ENCODE results near the gene ZNF646. TPM values are rescaled to one million over a fixed set of nuclear protein-coding genes. Genes with fewer than 3 reads are reported as not detected.

The ZNF646 gene
- total and polyA plus RNA-seq, 4 donors = 8.4 to 20.5 (median 12.5) TPM

- Histone ChIP-seq H3K27me3 (ENCODE audit: control insufficient read depth in 3 of 3, insufficient read depth in 3 of 3, low read length in 2 of 3) (no peaks in the 10 kb centered on the region), H3K27ac (ENCODE audit: low read depth in 1 of 2, low read length in 1 of 2) (no peak overlapping the region), H3K9me3 (ENCODE audit: control insufficient read depth in 4 of 4, insufficient read depth in 3 of 4, low read length in 3 of 4) (no peaks in the 10 kb centered on the region), H3K36me3 (ENCODE audit: control insufficient read depth in 4 of 4, insufficient read depth in 4 of 4, low read length in 4 of 4) (peaks cover 9 to 66% (median 37%) of the 10 kb centered on the region in 4 donors), H3K9ac (ENCODE audit: insufficient read depth in 1 of 2, low read length in 2 of 2) (no peak overlapping the region), H3K4me3 (no peak overlapping the region), H3K4me1 (ENCODE audit: control insufficient read depth in 5 of 5, insufficient read depth in 5 of 5, low read length in 5 of 5) (peaks cover 0 to 10% (median 5%) of the 10 kb centered on the region in 5 donors)
- no peak for TF ChIP-seq CTCF (IDR thresholded peaks at IDR 0.05; ENCODE audit: control extremely low read depth, extremely low read depth)
- WGBS, 2 donors = 56 to 82% methylated on average over 13 of the region's 13 CpGs
- no peak for DNase-seq
- no peak for ATAC-seq (ENCODE audit: insufficient read depth, low FRiP score)
Measured at GRCh38 chr16:31079342-31079944, 5.2 kb downstream of the ZNF646 start.

GRCh38 chr16:31080035-31080629, 5.9 kb downstream of the ZNF646 start:
- Histone ChIP-seq H3K4me3 (no peak overlapping the region), H3K9me3 (ENCODE audit: control insufficient read depth in 4 of 4, insufficient read depth in 3 of 4, low read length in 3 of 4) (no peaks in the 10 kb centered on the region), H3K9ac (ENCODE audit: insufficient read depth in 1 of 2, low read length in 2 of 2) (no peak overlapping the region), H3K36me3 (ENCODE audit: control insufficient read depth in 4 of 4, insufficient read depth in 4 of 4, low read length in 4 of 4) (peaks cover 9 to 73% (median 37%) of the 10 kb centered on the region in 4 donors), H3K27ac (ENCODE audit: low read depth in 1 of 2, low read length in 1 of 2) (no peak overlapping the region), H3K4me1 (ENCODE audit: control insufficient read depth in 5 of 5, insufficient read depth in 5 of 5, low read length in 5 of 5) (peaks cover 0 to 5% (median under 1%) of the 10 kb centered on the region in 5 donors), H3K27me3 (ENCODE audit: control insufficient read depth in 3 of 3, insufficient read depth in 3 of 3, low read length in 2 of 3) (no peaks in the 10 kb centered on the region)
- no peak for TF ChIP-seq CTCF (IDR thresholded peaks at IDR 0.05; ENCODE audit: control extremely low read depth, extremely low read depth)
- WGBS, 2 donors = 96 to 98% methylated on average over 40 of the region's 40 CpGs
- ATAC-seq (ENCODE audit: insufficient read depth, low FRiP score) (no peak), DNase-seq (no peak)

- Histone ChIP-seq H3K36me3 (ENCODE audit: control insufficient read depth in 4 of 4, insufficient read depth in 4 of 4, low read length in 4 of 4) (peaks cover 9 to 73% (median 37%) of the 10 kb centered on the region in 4 donors), H3K27me3 (ENCODE audit: control insufficient read depth in 3 of 3, insufficient read depth in 3 of 3, low read length in 2 of 3) (no peaks in the 10 kb centered on the region), H3K9me3 (ENCODE audit: control insufficient read depth in 4 of 4, insufficient read depth in 3 of 4, low read length in 3 of 4) (no peaks in the 10 kb centered on the region), H3K4me1 (ENCODE audit: control insufficient read depth in 5 of 5, insufficient read depth in 5 of 5, low read length in 5 of 5) (peaks cover 0 to 5% (median 0%) of the 10 kb centered on the region in 5 donors), H3K4me3 (no peak overlapping the region), H3K9ac (ENCODE audit: insufficient read depth in 1 of 2, low read length in 2 of 2) (no peak overlapping the region), H3K27ac (ENCODE audit: low read depth in 1 of 2, low read length in 1 of 2) (no peak overlapping the region)
- no peak for TF ChIP-seq CTCF (IDR thresholded peaks at IDR 0.05; ENCODE audit: control extremely low read depth, extremely low read depth)
- WGBS, 2 donors = 91 to 92% methylated on average over 13 of the region's 13 CpGs
- ATAC-seq (ENCODE audit: insufficient read depth, low FRiP score) (no peak), DNase-seq (no peak)
Measured at GRCh38 chr16:31080756-31081419, 6.7 kb downstream of the ZNF646 start.

All from lung (tissue), 12 donors.